Esophagus (tissue), 2 donors: Measurements from ENCODE around the gene NT5E. TPM values are rescaled to one million over a fixed set of nuclear protein-coding genes. Genes with fewer than 3 reads are reported as not detected.

Experiments
- H3K27ac ChIP-seq, 2 donors: one replicate each; pipeline ENCODE4 v1.5.1; 2013; ENCODE audit warnings: low read depth in 2 of 2, mild to moderate bottlenecking in 2 of 2, inconsistent platforms in 1 of 2, low read length in 1 of 2, moderate library complexity in 1 of 2
- H3K27me3 ChIP-seq, 2 donors: one replicate each; pipeline ENCODE4 v1.6.1; 2013; ENCODE audit warnings: low read length in 2 of 2, control low read depth in 1 of 2, mild to moderate bottlenecking in 1 of 2; ENCODE audit not compliant: insufficient read depth in 2 of 2, control insufficient read depth in 1 of 2
- H3K36me3 ChIP-seq, 2 donors: one replicate each; pipeline ENCODE4 v1.6.1; 2013; ENCODE audit warnings: low read length in 1 of 2; ENCODE audit not compliant: control insufficient read depth in 2 of 2, insufficient read depth in 2 of 2
- H3K4me1 ChIP-seq, 2 donors: one replicate each; pipeline ENCODE4 v1.6.1; 2013; ENCODE audit warnings: low read length in 1 of 2; ENCODE audit not compliant: control insufficient read depth in 2 of 2, insufficient read depth in 2 of 2
- H3K4me3 ChIP-seq, 2 donors: one replicate each; pipeline ENCODE4 v1.5.1; 2013; ENCODE audit warnings: low read length in 2 of 2, mild to moderate bottlenecking in 2 of 2, low read depth in 1 of 2, moderate library complexity in 1 of 2
- H3K9me3 ChIP-seq, 2 donors: one replicate each; pipeline ENCODE4 v1.6.1; 2013; ENCODE audit warnings: mild to moderate bottlenecking in 2 of 2, low read depth in 1 of 2, low read length in 1 of 2, moderate library complexity in 1 of 2; ENCODE audit not compliant: control insufficient read depth in 2 of 2, insufficient read depth in 1 of 2
- WGBS, 2 donors: extraction: QIAGEN DNeasy Blood & Tissue Kit; methylation state at CpG; one replicate each; pipeline ENCODE4 v1.1.7; 2013; 5-methylcytosine and 5-hydroxymethylcytosine counted together
- polyA plus RNA-seq, 2 donors: library from polyadenylated mRNA; stranded (reverse); fragments of 200-250 nt; gene quantifications; one replicate each; pipeline ENCODE4 v1.2.3, GENCODE V29; 2013
- donor health status: healthy with polysubstance abuse.
- donor health status: Bipolar disorder and iron deficiency.

Gene NT5E
- polyA plus RNA-seq, 2 donors, result 0.51 to 1.3 TPM

DNA sequence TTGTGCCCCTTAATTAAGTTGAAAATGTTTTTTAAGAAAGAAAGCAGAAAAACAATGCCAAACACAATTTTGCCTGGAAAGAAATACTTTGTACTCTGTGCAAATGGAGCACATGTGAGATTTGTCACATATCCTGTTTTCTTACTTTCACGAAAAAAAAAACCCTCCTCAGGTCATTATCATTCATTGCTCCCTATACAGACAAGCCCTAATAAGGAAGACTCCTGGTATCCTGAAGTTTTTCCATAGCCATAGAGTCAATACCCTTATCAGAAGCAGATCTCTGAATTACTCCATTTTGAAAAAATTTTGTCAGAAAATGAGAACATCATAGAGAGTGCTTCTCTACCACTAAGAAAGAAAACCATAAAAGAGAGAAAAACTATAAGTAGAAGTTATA is 14.0 kb upstream of the NT5E start:
- Histone ChIP-seq H3K36me3 (no peaks in the 10 kb centered on the region), H3K4me3 (no peak overlapping the region), H3K9me3 (no peaks in the 10 kb centered on the region), H3K27ac (no peak overlapping the region), H3K4me1 (no peaks in the 10 kb centered on the region), H3K27me3 (no peaks in the 10 kb centered on the region)
- WGBS, 2 donors, result 41 to 50% methylated on average over 1 of the region's 1 CpG

DNA sequence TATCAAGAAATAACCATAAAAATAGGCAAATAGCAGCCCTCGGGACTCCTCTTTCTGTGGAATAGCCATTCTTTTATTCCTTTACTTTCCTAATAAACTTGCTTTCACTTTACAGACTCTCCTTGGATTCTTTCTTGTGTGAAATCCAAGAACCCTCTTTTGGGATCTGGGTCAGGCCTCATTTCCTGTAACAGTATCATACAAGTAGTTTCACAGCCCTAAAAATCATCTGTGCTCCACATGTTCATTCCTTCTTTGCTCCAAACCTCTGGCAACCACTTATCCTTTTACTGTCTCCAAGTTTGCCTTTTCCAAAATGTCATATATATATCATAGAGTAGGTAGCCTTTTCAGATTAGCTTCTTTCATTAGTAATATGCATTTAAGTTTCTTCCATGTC is 13.5 kb upstream of the NT5E start:
- 68 to 80% methylated on average over 1 of the region's 1 CpG for WGBS, 2 donors
- H3K9me3 ChIP-seq, result no peaks in the 10 kb centered on the region
- H3K4me3 ChIP-seq, result no peak overlapping the region
- H3K4me1 ChIP-seq, result no peaks in the 10 kb centered on the region
- H3K27me3 ChIP-seq, result no peaks in the 10 kb centered on the region
- H3K27ac ChIP-seq, result no peak overlapping the region
- H3K36me3 ChIP-seq, result no peaks in the 10 kb centered on the region

DNA sequence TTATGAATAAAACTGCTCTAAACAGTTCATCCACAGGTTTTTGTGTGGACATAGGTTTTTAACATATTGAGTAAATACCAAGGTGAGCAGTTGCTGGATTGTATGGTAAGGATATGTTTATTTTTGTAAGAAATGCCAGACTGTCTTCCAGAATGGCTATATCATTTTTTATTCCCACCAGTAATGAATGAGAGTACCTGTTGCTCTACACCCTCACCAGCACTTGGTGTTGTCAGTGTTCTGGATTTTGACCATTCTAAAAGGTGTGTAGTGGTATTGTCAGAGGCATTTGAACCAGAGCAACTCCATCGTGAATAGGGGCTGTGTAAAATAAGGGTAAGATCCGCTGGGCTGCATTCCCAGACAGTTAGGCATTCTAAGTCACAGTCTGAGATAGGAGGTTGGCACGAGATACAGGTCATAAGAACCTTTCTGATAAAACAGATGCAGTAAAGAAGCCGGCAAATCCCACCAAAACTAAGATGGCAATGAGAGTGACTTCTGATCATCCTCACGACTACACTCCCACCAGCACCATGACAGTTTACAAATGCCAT is 12.9 kb upstream of the NT5E start:
- no peaks in the 10 kb centered on the region for H3K4me1 ChIP-seq
- H3K27ac ChIP-seq, result no peak overlapping the region
- H3K36me3 ChIP-seq, result no peaks in the 10 kb centered on the region
- H3K9me3 ChIP-seq, result no peaks in the 10 kb centered on the region
- H3K27me3 ChIP-seq, result no peaks in the 10 kb centered on the region
- 81 to 87% methylated on average over 5 of the region's 5 CpGs for WGBS, 2 donors
- no peak overlapping the region for H3K4me3 ChIP-seq

DNA sequence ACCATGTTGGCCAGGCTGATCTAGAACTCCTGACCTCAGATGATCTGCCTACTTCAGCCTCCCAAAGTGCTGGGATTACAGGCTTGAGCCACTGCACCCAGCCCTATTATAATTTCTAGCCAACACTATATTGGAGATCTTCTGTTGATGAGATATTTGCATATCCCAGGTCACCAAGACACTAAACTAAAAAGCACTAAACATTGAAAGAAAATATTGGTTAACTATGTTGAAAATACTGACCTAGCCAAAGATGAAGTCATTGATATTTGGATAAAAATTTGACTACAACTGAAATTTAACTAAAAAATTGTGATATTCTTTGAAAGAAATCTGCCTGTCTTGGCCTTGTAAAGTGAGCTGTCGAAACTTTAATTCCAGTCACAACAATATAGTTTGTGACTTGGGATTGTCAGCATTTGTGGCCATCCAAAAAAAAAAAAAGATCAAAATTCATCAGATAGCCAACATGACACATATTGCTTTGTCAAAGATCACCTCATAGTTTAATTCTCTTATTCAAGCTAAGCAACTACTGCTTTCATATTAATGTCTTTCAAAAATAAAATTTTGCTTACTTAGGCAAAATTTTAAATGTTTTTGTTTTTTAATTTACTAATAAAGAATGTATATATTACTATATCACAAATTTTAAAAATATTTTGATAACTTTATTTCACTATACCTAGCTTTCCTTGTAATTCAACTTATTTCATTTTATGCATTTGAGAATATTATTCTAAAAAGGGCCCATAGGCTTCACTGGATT is 6.3 kb upstream of the NT5E start:
- H3K27ac ChIP-seq, result no peak overlapping the region
- H3K9me3 ChIP-seq, result no peaks in the 10 kb centered on the region
- H3K27me3 ChIP-seq, result no peaks in the 10 kb centered on the region
- H3K4me1 ChIP-seq, result no peaks in the 10 kb centered on the region
- 89 to 96% methylated on average over 1 of the region's 1 CpG for WGBS, 2 donors
- no peak overlapping the region for H3K4me3 ChIP-seq
- H3K36me3 ChIP-seq, result no peaks in the 10 kb centered on the region

DNA sequence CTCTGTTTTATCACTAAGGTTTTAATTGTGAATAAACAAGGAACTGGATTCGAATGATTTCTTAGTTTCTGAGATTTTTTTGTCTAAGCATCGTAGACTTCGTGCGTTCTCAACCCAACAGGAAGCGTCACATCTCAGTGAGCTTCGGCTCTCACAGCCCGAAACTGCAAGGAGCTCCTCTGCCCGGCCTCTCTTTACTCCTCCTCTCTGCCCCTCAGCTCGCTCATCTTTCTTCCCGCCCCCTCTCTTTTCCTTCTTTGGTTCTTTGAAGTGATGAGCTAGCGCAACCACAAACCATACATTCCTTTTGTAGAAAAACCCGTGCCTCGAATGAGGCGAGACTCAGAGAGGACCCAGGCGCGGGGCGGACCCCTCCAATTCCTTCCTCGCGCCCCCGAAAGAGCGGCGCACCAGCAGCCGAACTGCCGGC is 480 bp upstream of the NT5E start:
- peak overlapping the region; percentile 71 to 75 for H3K27ac ChIP-seq

DNA sequence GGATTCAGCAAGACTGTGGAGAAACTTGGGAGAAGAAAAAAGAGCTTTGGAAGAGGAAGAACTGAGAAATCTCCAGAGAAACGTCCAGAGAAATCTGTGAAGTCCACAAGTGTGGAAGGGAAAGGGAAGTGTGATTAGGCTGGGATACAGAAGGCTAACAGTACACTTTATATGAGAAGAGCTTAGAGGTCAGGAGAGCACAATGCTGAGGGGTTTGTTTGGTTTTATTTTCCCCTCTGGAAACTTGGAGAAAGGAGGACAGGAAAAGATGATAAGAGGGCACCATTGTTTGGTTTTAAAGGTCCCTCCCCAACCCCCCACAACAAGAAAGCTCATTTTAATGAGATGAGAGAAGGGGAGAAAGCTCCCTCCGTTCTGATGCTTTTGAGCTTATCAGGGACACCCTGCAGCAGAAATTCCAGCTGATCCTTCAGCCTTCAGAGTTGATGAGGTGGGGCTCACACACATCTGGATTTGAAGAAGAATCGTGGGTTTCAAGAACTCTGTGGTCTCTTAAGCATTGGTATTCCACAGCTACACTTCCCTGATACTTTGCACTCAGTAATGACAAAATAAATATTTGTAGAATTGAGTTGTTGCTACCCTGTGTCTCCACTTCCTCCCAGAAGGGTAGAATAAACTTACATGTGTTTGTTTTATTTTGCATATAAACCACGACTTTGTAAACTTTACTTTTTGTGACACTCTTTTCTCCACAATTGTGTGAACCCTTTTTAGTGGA is 1.9 kb downstream of the NT5E start:
- H3K27ac ChIP-seq, result no peak overlapping the region
- 47 to 48% methylated on average over 4 of the region's 4 CpGs for WGBS, 2 donors
- no peaks in the 10 kb centered on the region for H3K9me3 ChIP-seq
- no peaks in the 10 kb centered on the region for H3K4me1 ChIP-seq
- H3K27me3 ChIP-seq, result peaks cover 0 to 8% of the 10 kb centered on the region in 2 donors
- H3K36me3 ChIP-seq, result no peaks in the 10 kb centered on the region
- no peak overlapping the region for H3K4me3 ChIP-seq

More for the DNA sequence above, 480 bp upstream of the NT5E start:
- Histone ChIP-seq H3K9me3 (no peaks in the 10 kb centered on the region), H3K36me3 (no peaks in the 10 kb centered on the region), H3K4me1 (no peaks in the 10 kb centered on the region), H3K4me3 (peak overlapping the region; percentile 51 to 65), H3K27me3 (peaks cover 0 to 8% of the 10 kb centered on the region in 2 donors)
- 2 to 4% methylated on average over 24 of the region's 24 CpGs for WGBS, 2 donors

DNA sequence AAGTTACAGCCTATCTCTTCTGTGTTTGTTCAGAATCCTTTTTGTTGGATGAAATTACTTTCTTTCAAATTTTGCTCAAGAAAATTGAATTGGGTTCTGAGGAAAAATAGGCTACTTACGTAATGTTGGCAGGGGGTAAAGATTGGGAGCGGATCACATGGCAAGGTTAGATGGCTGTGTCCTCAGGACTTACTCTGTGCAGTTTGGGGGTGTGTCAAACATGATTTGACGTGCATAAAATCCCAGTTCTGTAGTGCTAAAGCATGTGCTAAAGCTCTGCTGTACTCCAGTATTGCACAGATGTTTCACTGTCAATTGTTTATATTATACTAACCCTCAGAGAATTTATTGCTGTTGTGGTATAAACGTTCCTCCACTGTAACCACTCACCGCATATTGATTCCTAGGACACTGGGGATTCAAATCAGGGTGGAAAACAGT is 2.6 kb downstream of the NT5E start:
- Histone ChIP-seq H3K36me3 (no peaks in the 10 kb centered on the region), H3K9me3 (no peaks in the 10 kb centered on the region), H3K27ac (no peak overlapping the region), H3K4me1 (no peaks in the 10 kb centered on the region), H3K27me3 (peaks cover 0 to 8% of the 10 kb centered on the region in 2 donors), H3K4me3 (no peak overlapping the region)
- 25 to 48% methylated on average over 5 of the region's 5 CpGs for WGBS, 2 donors

DNA sequence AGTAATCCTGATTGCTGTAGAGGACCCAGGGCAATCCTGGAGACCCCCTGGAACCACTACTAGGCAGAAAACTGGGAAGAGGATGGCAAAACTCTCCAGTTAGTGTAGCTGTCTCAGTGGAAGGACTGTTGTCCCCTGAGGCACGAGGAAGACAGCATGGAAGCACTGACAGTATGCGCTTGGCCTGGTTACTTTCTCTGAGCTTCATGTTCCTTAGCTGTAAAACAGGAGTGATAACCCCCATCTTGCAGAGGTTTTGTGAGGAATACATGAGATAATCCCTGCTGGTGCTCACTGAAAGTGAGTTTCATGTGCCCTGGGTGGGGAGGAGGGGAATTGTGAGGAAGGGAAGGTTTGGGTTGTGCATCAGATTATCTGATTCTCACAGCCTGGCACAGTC is 3.2 kb downstream of the NT5E start:
- no peaks in the 10 kb centered on the region for H3K9me3 ChIP-seq
- no peak overlapping the region for H3K27ac ChIP-seq
- H3K4me3 ChIP-seq, result no peak overlapping the region
- no peaks in the 10 kb centered on the region for H3K36me3 ChIP-seq
- WGBS, 2 donors, result 81 to 83% methylated on average over 2 of the region's 2 CpGs
- no peaks in the 10 kb centered on the region for H3K4me1 ChIP-seq
- peaks cover 0 to 8% of the 10 kb centered on the region in 2 donors for H3K27me3 ChIP-seq

DNA sequence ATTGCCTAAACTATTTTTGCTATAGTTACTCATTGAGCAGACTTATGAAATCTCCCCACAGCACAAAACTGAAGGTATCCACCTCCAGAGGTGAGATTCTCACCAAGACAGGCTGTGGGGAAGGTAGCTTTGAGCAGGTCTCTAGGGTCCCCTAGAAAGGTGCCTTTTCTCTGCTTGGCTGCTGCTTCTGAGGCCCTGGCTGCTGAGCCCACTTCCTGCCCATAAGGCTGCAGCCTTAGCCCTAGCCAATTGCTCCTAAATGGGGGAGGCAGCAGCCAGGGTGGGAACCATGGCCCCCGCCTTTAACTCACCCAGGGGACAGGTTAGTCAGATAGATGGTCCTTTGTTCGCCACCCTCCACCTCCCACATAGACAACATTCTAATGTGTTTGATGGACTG is 3.6 kb downstream of the NT5E start:
- Histone ChIP-seq H3K36me3 (no peaks in the 10 kb centered on the region), H3K27me3 (peaks cover 0 to 8% of the 10 kb centered on the region in 2 donors), H3K4me3 (no peak overlapping the region), H3K9me3 (no peaks in the 10 kb centered on the region), H3K27ac (no peak overlapping the region), H3K4me1 (no peaks in the 10 kb centered on the region)
- 85 to 90% methylated on average over 2 of the region's 2 CpGs for WGBS, 2 donors
